Liver (tissue), 9 donors: ENCODE results near the gene SORL1. TPM values are rescaled to one million over a fixed set of nuclear protein-coding genes. Genes with fewer than 3 reads are reported as not detected.

Source experiments
- DNase-seq: peaks from one replicate; pipeline ENCODE4 v3.0.0-alpha.2; 2017; ENCODE audit warnings: low spot score
- H3K27ac ChIP-seq, 2 donors: one replicate each; pipeline ENCODE4 v1.7.0; 2013; ENCODE audit warnings: inconsistent platforms in 2 of 2, low read length in 2 of 2, control low read depth in 1 of 2, low read depth in 1 of 2, mild to moderate bottlenecking in 1 of 2
- H3K27me3 ChIP-seq, 4 donors: one replicate each; pipeline versions ENCODE4 v1.6.1 to v1.7.0; 2013; ENCODE audit warnings: low read length in 3 of 4, inconsistent platforms in 1 of 4, mild to moderate bottlenecking in 1 of 4, moderate library complexity in 1 of 4; ENCODE audit not compliant: control insufficient read depth in 4 of 4, insufficient read depth in 4 of 4
- H3K36me3 ChIP-seq, 4 donors: one replicate each; pipeline versions ENCODE4 v1.6.1 to v1.7.0; 2013; ENCODE audit warnings: low read length in 3 of 4, mild to moderate bottlenecking in 3 of 4, low read depth in 1 of 4, moderate library complexity in 1 of 4; ENCODE audit not compliant: control insufficient read depth in 4 of 4, insufficient read depth in 3 of 4
- H3K4me1 ChIP-seq, 4 donors: one replicate each; pipeline versions ENCODE4 v1.6.1 to v1.7.0; 2013; ENCODE audit warnings: low read length in 3 of 4, mild to moderate bottlenecking in 3 of 4, moderate library complexity in 1 of 4; ENCODE audit not compliant: control insufficient read depth in 4 of 4, insufficient read depth in 4 of 4
- H3K4me3 ChIP-seq, 3 donors: one replicate each; pipeline versions ENCODE4 v1.6.1 to v1.7.0; 2013; ENCODE audit warnings: low read length in 3 of 3, control low read depth in 1 of 3, low read depth in 1 of 3, mild to moderate bottlenecking in 1 of 3
- H3K9ac ChIP-seq, 2 donors: one replicate each; pipeline ENCODE4 v1.7.0; 2013; ENCODE audit warnings: low read length in 2 of 2, mild to moderate bottlenecking in 2 of 2, moderate library complexity in 2 of 2, control low read depth in 1 of 2, low read depth in 1 of 2
- H3K9me3 ChIP-seq, 4 donors: one replicate each; pipeline versions ENCODE4 v1.6.1 to v1.7.0; 2013; ENCODE audit warnings: low read length in 3 of 4; ENCODE audit not compliant: control insufficient read depth in 4 of 4
- ATF3 ChIP-seq: IDR thresholded peaks from 2 replicates; pipeline ENCODE4 v1.6.1; 2016; ENCODE audit warnings: antibody characterized with exemption
- CTCF ChIP-seq: fragments of 150-350 bp; IDR thresholded peaks from 2 replicates; pipeline ENCODE4 v1.5.1; 2017; ENCODE audit warnings: improper control_type of control experiment, low read depth, low read length; ENCODE audit not compliant: missing input control
- EGR1 ChIP-seq, 2 donors: IDR thresholded peaks; 2 replicates each; pipeline ENCODE4 v1.6.1; 2016 to 2018; ENCODE audit warnings: antibody characterized with exemption in 2 of 2, low read depth in 2 of 2
- FOXA1 ChIP-seq: IDR thresholded peaks from 2 replicates; pipeline ENCODE4 v1.6.1; 2016; ENCODE audit warnings: antibody characterized with exemption
- FOXA2 ChIP-seq: IDR thresholded peaks from 2 replicates; pipeline ENCODE4 v1.6.1; 2016; ENCODE audit warnings: antibody characterized with exemption
- GABPA ChIP-seq, 2 donors: IDR thresholded peaks in 1 of 2; conservative IDR thresholded peaks in 1 of 2; 2 replicates each; pipeline ENCODE4 v1.6.1; 2016; ENCODE audit warnings: antibody characterized with exemption in 2 of 2, mild to moderate bottlenecking in 1 of 2, moderate library complexity in 1 of 2
- HNF4A ChIP-seq, 2 donors: conservative IDR thresholded peaks; 2 replicates each; pipeline ENCODE4 v1.6.1; 2016; ENCODE audit warnings: antibody characterized with exemption in 2 of 2, mild to moderate bottlenecking in 2 of 2
- HNF4G ChIP-seq: IDR thresholded peaks from 2 replicates; pipeline ENCODE4 v1.6.1; 2016; ENCODE audit warnings: antibody characterized with exemption
- JUND ChIP-seq, 2 donors: IDR thresholded peaks; 2 replicates each; pipeline ENCODE4 v1.6.1; 2016; ENCODE audit warnings: antibody characterized with exemption in 2 of 2
- MAX ChIP-seq: IDR thresholded peaks from 2 replicates; pipeline ENCODE4 v1.6.1; 2016; ENCODE audit warnings: antibody characterized with exemption
- NR2F2 ChIP-seq: IDR thresholded peaks from 2 replicates; pipeline ENCODE4 v1.6.1; 2016; ENCODE audit warnings: antibody characterized with exemption
- RAD21 ChIP-seq, 2 donors: IDR thresholded peaks; 2 replicates each; pipeline ENCODE4 v1.6.1; 2016; ENCODE audit warnings: antibody characterized with exemption in 2 of 2, mild to moderate bottlenecking in 2 of 2
- REST ChIP-seq: IDR thresholded peaks from 2 replicates; pipeline ENCODE4 v1.6.1; 2016; ENCODE audit warnings: antibody characterized with exemption, mild to moderate bottlenecking
- RXRA ChIP-seq, 2 donors: IDR thresholded peaks; 2 replicates each; pipeline ENCODE4 v1.6.1; 2017 to 2018; ENCODE audit warnings: antibody characterized with exemption in 2 of 2, mild to moderate bottlenecking in 1 of 2
- SP1 ChIP-seq: IDR thresholded peaks from 2 replicates; pipeline ENCODE4 v1.6.1; 2018; ENCODE audit warnings: antibody characterized with exemption, mild to moderate bottlenecking
- TAF1 ChIP-seq: conservative IDR thresholded peaks from 2 replicates; pipeline ENCODE4 v1.6.1; 2016; ENCODE audit warnings: antibody characterized with exemption, mild to moderate bottlenecking
- YY1 ChIP-seq: IDR thresholded peaks from 2 replicates; pipeline ENCODE4 v1.6.1; 2016; ENCODE audit warnings: antibody characterized with exemption, mild to moderate bottlenecking
- ZBTB33 ChIP-seq: IDR thresholded peaks from 2 replicates; pipeline ENCODE4 v1.6.1; 2016; ENCODE audit warnings: antibody characterized with exemption
- WGBS: extraction: QIAGEN DNeasy Blood & Tissue Kit; methylation state at CpG from one replicate; pipeline ENCODE4 v1.1.7; 2013; 5-methylcytosine and 5-hydroxymethylcytosine counted together
- polyA plus RNA-seq, 2 donors: library from polyadenylated mRNA; stranded (reverse) in 1 of 2; unstranded in 1 of 2; fragments of 200-250 nt in 1 of 2; fragments of >200 nt in 1 of 2; fragmentation: Nextera tagmentation in 1 of 2; extraction: Ambion mirVana in 1 of 2; gene quantifications; one replicate each; pipeline versions ENCODE4 v1.2.1 to v1.2.3, GENCODE V29; 2013 to 2015
- total RNA-seq, 2 donors: library from RNA; depleted of rRNA; stranded (reverse); fragments of >200 nt; gene quantifications; one replicate each; pipeline ENCODE4 v1.2.3, GENCODE V29; 2014
- donor health status: healthy.
- donor health status: healthy.
- donor health status: healthy.
- donor health status: healthy.
- donor health status: healthy.

SORL1 gene
- total and polyA plus RNA-seq, 4 donors: 14.6 to 124 (median 25.4) TPM

GRCh38 chr11:121645596-121645995, 193.5 kb downstream of the SORL1 start:
- Histone ChIP-seq H3K4me1 (no peaks in the 10 kb centered on the region), H3K4me3 (no peak overlapping the region), H3K27me3 (no peaks in the 10 kb centered on the region), H3K9ac (no peak overlapping the region), H3K36me3 (no peaks in the 10 kb centered on the region), H3K9me3 (no peaks in the 10 kb centered on the region), H3K27ac (no peak overlapping the region)
- TF ChIP-seq CTCF (no peak), HNF4G (no peak), ZBTB33 (no peak), FOXA1 (no peak), YY1 (no peak), GABPA (IDR thresholded peaks at IDR 0.05 in 1 of 2, conservative IDR thresholded peaks at IDR 0.05 in 1 of 2) (no peak), REST (no peak), RAD21 (IDR thresholded peaks at IDR 0.05) (no peak), MAX (no peak), JUND (IDR thresholded peaks at IDR 0.05) (no peak), SP1 (no peak), TAF1 (no peak), NR2F2 (no peak), ATF3 (no peak), FOXA2 (no peak), EGR1 (IDR thresholded peaks at IDR 0.05; ENCODE audit: low read depth in 2 of 2) (no peak), HNF4A (conservative IDR thresholded peaks at IDR 0.05) (no peak), RXRA (IDR thresholded peaks at IDR 0.05) (no peak)
- DNase-seq: no peak
- 97% methylated on average over 1 of the region's 1 CpG for WGBS

- no peak for DNase-seq
- H3K4me1 ChIP-seq: no peaks in the 10 kb centered on the region
- H3K27me3 ChIP-seq: no peaks in the 10 kb centered on the region
- H3K4me3 ChIP-seq: no peak overlapping the region
- H3K27ac ChIP-seq: no peak overlapping the region
- WGBS: 95% methylated on average over 4 of the region's 4 CpGs
- no peaks in the 10 kb centered on the region for H3K36me3 ChIP-seq
- no peaks in the 10 kb centered on the region for H3K9me3 ChIP-seq
- H3K9ac ChIP-seq: no peak overlapping the region
- TF ChIP-seq EGR1 (IDR thresholded peaks at IDR 0.05; ENCODE audit: low read depth in 2 of 2): no peak
- TF ChIP-seq TAF1: no peak
- no peak for TF ChIP-seq ZBTB33
- TF ChIP-seq SP1: no peak
- no peak for TF ChIP-seq GABPA (IDR thresholded peaks at IDR 0.05 in 1 of 2, conservative IDR thresholded peaks at IDR 0.05 in 1 of 2)
- TF ChIP-seq REST: no peak
- TF ChIP-seq HNF4G: no peak
- no peak for TF ChIP-seq JUND (IDR thresholded peaks at IDR 0.05)
- no peak for TF ChIP-seq FOXA2
- TF ChIP-seq HNF4A (conservative IDR thresholded peaks at IDR 0.05): no peak
- no peak for TF ChIP-seq MAX
- TF ChIP-seq NR2F2: no peak
Observed at GRCh38 chr11:121648306-121648705, 196.2 kb downstream of the SORL1 start.
